Ramos (cell line): ENCODE data around the gene PFKP.

Experiments
- in situ Hi-C: fragments of 300-500 bp; cut with MboI; formaldehyde crosslinking; loops from one replicate; pipeline ENCODE4 v1.14.3; 2022; ENCODE audit warnings: low sequenced_read_pairs; ENCODE audit not compliant: unreplicated experiment

The PFKP gene

GRCh38 chr10:3109196-3109595 is 41.8 kb downstream of the PFKP start:
- in situ Hi-C loops: no loop called here

- in situ Hi-C loops: no loop called here
These were observed 42.3 kb downstream of the PFKP start for GRCh38 chr10:3109633-3110032.

GRCh38 chr10:3110782-3111620 is 43.7 kb downstream of the PFKP start:
- in situ Hi-C loops: no loop called here

- in situ Hi-C loops: no loop called here
These were observed 44.3 kb downstream of the PFKP start for GRCh38 chr10:3111621-3112163.

- in situ Hi-C loops: no loop called here
These were observed 46.0 kb downstream of the PFKP start for GRCh38 chr10:3113343-3113720.

GRCh38 chr10:3115685-3116084 is 48.3 kb downstream of the PFKP start:
- in situ Hi-C loops: no loop called here

- in situ Hi-C loops: no loop called here
These were observed 49.3 kb downstream of the PFKP start for GRCh38 chr10:3116508-3117100.

GRCh38 chr10:3117486-3117885 is 50.1 kb downstream of the PFKP start:
- in situ Hi-C loops: no loop called here

- in situ Hi-C loops: no loop called here
These were observed 51.3 kb downstream of the PFKP start for GRCh38 chr10:3118641-3119091.

GRCh38 chr10:3119796-3120459 is 52.6 kb downstream of the PFKP start:
- in situ Hi-C loops: no loop called here

GRCh38 chr10:3122034-3122433 is 54.7 kb downstream of the PFKP start:
- in situ Hi-C loops: no loop called here

GRCh38 chr10:3122486-3123205 is 55.3 kb downstream of the PFKP start:
- in situ Hi-C loops: no loop called here

- in situ Hi-C loops: no loop called here
These were observed 56.4 kb downstream of the PFKP start for GRCh38 chr10:3123571-3124411.

GRCh38 chr10:3124412-3125175 is 57.2 kb downstream of the PFKP start:
- in situ Hi-C loops: no loop called here

- in situ Hi-C loops: no loop called here
These were observed 58.3 kb downstream of the PFKP start for GRCh38 chr10:3125527-3126170.

GRCh38 chr10:3126249-3126648 is 58.9 kb downstream of the PFKP start:
- in situ Hi-C loops: no loop called here

- in situ Hi-C loops: no loop called here
These were observed 59.5 kb downstream of the PFKP start for GRCh38 chr10:3126741-3127346.

- in situ Hi-C loops: no loop called here
These were observed 60.6 kb downstream of the PFKP start for GRCh38 chr10:3127921-3128320.
